Putamen (tissue), 1 donor: ENCODE measurements around the gene HPF1.
"Not testable (repeated sequence)": the region's sequence is repeated elsewhere in the genome, so short reads cannot be mapped to it uniquely, and the experiment has no call there.

Source experiments
- DNase-seq: peaks from one replicate; pipeline ENCODE4 v3.0.0-alpha.2; 2016; ENCODE audit warnings: low spot score

Gene HPF1

GRCh38 chr4:169757575-169758184 lies at the start of gene HPF1:
HPF1 (minus strand) TSS chr4:169757944; CDS start chr4:169757877, 67 bp downstream.
- DNase-seq = peak; percentile 89

- DNase-seq = not testable (repeated sequence)
These were observed 49.0 kb upstream of the HPF1 start for GRCh38 chr4:169806770-169807169.

- no peak for DNase-seq
These were observed 45.7 kb upstream of the HPF1 start for GRCh38 chr4:169803413-169803812.

GRCh38 chr4:169802873-169803272 lies 45.1 kb upstream of the HPF1 start:
- DNase-seq = no peak

GRCh38 chr4:169800541-169800940 lies 42.8 kb upstream of the HPF1 start:
- DNase-seq = peak; percentile 71

- no peak for DNase-seq
These were observed 41.5 kb upstream of the HPF1 start for GRCh38 chr4:169799260-169799659.

GRCh38 chr4:169795585-169795984 lies 37.8 kb upstream of the HPF1 start:
- DNase-seq = no peak

GRCh38 chr4:169791527-169792156 lies 33.9 kb upstream of the HPF1 start:
- DNase-seq = peak; percentile 84

- DNase-seq = no peak
These were observed 33.3 kb upstream of the HPF1 start for GRCh38 chr4:169791062-169791461.

- DNase-seq = peak; percentile 11
These were observed 17.0 kb upstream of the HPF1 start for GRCh38 chr4:169774466-169775445.

- peak; percentile 50 for DNase-seq
These were observed 16.1 kb upstream of the HPF1 start for GRCh38 chr4:169773889-169774288.

GRCh38 chr4:169771556-169772080 lies 13.9 kb upstream of the HPF1 start:
- not testable (repeated sequence) for DNase-seq

GRCh38 chr4:169770416-169770815 lies 12.7 kb upstream of the HPF1 start:
- DNase-seq = no peak

- DNase-seq = no peak
These were observed 10.6 kb upstream of the HPF1 start for GRCh38 chr4:169768385-169768784.

- no peak for DNase-seq
These were observed 9.0 kb upstream of the HPF1 start for GRCh38 chr4:169766741-169767140.

GRCh38 chr4:169765835-169766234 lies 8.1 kb upstream of the HPF1 start:
- no peak for DNase-seq

- DNase-seq = no peak
These were observed 4.1 kb upstream of the HPF1 start for GRCh38 chr4:169761846-169762245.

- peak; percentile 2 for DNase-seq
These were observed 738 bp upstream of the HPF1 start for GRCh38 chr4:169758401-169758962.

- no peak for DNase-seq
These were observed 671 bp downstream of the HPF1 start for GRCh38 chr4:169756971-169757574.

- no peak for DNase-seq
These were observed 12.5 kb downstream of the HPF1 start for GRCh38 chr4:169745291-169745690.

GRCh38 chr4:169744601-169745000 lies 13.1 kb downstream of the HPF1 start:
- no peak for DNase-seq

GRCh38 chr4:169741569-169741968 lies 16.2 kb downstream of the HPF1 start:
- DNase-seq = no peak
